Fibroblast of the aortic adventitia (primary cell): ENCODE data around the gene COL4A2. TPM values are rescaled to one million over a fixed set of nuclear protein-coding genes. Genes with fewer than 3 reads are reported as not detected.
"Not testable (repeated sequence)": the region's sequence is repeated elsewhere in the genome, so short reads cannot be mapped to it uniquely, and the experiment has no call there.

ENCODE experiments used
- DNase-seq: peaks from one replicate; pipeline ENCODE4 v3.0.0-alpha.2; 2010; ENCODE audit warnings: low read depth
- H3K4me3 ChIP-seq: 2 replicates; pipeline ENCODE4 v1.5.1; 2011; ENCODE audit warnings: low read depth, mild to moderate bottlenecking, control low read depth, low read length, moderate library complexity
- total RNA-seq: library from RNA; depleted of rRNA; stranded (reverse); fragments of >200 nt; gene quantifications from 2 replicates; pipeline ENCODE4 v1.2.3, GENCODE V29; 2012; ENCODE audit warnings: low replicate concordance
- TF ChIP-seq, protein P1 (sequence below): IDR thresholded peaks from 2 replicates; pipeline ENCODE4 v1.5.1; 2011; ENCODE audit warnings: mild to moderate bottlenecking, low read length, control low read depth, inconsistent platforms; ENCODE audit not compliant: insufficient read depth

Gene COL4A2
- total RNA-seq, 1 donor: 53.3 TPM

GRCh38 chr13:110485604-110486003, 178.5 kb downstream of the COL4A2 start:
- TF ChIP-seq, protein P1, sequence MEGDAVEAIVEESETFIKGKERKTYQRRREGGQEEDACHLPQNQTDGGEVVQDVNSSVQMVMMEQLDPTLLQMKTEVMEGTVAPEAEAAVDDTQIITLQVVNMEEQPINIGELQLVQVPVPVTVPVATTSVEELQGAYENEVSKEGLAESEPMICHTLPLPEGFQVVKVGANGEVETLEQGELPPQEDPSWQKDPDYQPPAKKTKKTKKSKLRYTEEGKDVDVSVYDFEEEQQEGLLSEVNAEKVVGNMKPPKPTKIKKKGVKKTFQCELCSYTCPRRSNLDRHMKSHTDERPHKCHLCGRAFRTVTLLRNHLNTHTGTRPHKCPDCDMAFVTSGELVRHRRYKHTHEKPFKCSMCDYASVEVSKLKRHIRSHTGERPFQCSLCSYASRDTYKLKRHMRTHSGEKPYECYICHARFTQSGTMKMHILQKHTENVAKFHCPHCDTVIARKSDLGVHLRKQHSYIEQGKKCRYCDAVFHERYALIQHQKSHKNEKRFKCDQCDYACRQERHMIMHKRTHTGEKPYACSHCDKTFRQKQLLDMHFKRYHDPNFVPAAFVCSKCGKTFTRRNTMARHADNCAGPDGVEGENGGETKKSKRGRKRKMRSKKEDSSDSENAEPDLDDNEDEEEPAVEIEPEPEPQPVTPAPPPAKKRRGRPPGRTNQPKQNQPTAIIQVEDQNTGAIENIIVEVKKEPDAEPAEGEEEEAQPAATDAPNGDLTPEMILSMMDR: no peak
- DNase-seq: no peak
- H3K4me3 ChIP-seq: no peak overlapping the region

GRCh38 chr13:110486061-110486715, 179.1 kb downstream of the COL4A2 start:
- no peak overlapping the region for H3K4me3 ChIP-seq
- TF ChIP-seq, protein P1: no peak
- DNase-seq: no peak

DNA sequence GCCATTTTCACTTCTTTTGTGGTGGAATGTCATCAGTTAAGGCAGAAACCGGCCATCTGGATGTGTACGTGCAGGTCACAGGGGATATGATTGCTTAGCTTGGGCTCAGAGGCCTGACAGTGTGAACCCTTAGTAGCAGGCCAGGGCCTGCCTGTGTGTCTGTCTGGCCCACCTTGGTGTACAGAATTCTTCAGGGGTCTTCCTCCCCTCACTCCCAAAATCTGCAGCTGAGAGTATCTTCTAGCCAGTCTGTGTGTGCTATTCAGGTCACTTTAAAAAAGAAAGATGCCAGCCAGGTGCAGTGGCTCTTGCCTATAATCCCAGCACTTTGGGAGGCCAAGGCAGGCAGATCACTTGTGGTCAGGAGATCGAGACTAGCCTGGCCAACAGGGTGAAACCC, 179.8 kb downstream of the COL4A2 start:
- H3K4me3 ChIP-seq, DNase-seq: not testable (repeated sequence)

- TF ChIP-seq, protein P1: no peak
- H3K4me3 ChIP-seq: no peak overlapping the region
- DNase-seq: no peak
These were observed 183.1 kb downstream of the COL4A2 start for GRCh38 chr13:110490009-110490770.

- DNase-seq: no peak
- TF ChIP-seq, protein P1: no peak
- H3K4me3 ChIP-seq: no peak overlapping the region
These were observed 185.0 kb downstream of the COL4A2 start for GRCh38 chr13:110491869-110492678.

DNA sequence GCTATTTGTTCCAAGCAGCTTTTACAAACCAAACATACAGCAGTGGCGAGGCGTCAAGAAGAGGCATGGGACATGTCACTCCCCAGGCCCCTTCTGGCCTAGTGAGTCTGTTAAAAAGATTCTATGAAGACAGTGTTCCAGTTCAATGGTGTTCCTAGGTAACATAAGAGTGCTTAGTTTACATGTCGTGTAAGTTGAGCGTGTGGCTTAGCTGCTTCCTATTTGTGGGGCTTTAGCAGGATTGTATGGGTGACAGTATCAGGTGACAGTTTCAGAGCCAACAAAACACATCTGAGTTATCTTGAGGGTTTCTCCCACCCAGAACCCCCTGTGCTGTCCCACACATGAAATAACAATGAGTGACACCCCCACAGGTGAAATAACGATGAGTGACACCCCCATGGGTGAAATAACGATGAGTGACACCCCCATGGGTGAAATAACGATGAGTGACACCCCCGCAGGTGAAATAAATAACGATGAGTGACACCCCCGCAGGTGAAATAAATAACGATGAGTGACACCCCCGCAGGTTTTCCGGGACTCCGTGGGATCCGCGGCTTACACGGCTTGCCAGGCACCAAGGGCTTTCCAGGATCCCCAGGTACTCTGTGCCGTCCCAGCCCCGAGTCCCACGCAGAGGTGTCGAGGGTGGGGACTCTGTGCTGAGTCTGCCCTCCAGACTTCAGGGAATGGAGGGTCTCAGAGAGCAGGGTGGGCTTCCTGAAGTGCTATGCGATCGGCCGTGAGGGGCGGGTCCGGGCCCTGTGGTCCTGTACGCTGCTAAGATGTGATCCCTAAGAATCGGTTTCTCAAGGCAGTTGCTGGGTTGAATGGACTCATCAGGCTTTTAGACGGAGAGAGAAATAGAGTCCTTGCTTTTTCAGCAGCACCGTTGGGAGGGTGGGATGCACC, 185.9 kb downstream of the COL4A2 start:
- TF ChIP-seq, protein P1: no peak
- H3K4me3 ChIP-seq: no peak overlapping the region
- DNase-seq: no peak
